ENCODE data around the gene ATRN. TPM values are rescaled to one million over a fixed set of nuclear protein-coding genes. Genes with fewer than 3 reads are reported as not detected.

The ATRN gene
- total and polyA plus RNA-seq, 7 donors: 1.2 to 16.1 (median 11.4) TPM

GRCh38 chr20:3485913-3486312 is 15.1 kb downstream of the ATRN start:
- H3K27ac ChIP-seq: no peak overlapping the region
- no peak for DNase-seq
- no peaks in the 10 kb centered on the region for H3K27me3 ChIP-seq
- H3K4me3 ChIP-seq: no peak overlapping the region
- TF ChIP-seq EP300 (IDR thresholded peaks at IDR 0.05): no peak
- TF ChIP-seq CTCF (IDR thresholded peaks at IDR 0.05): no peak
- TF ChIP-seq POLR2AphosphoS5 (IDR thresholded peaks at IDR 0.05): no peak
- TF ChIP-seq POLR2A (IDR thresholded peaks at IDR 0.05): no peak
- intact Hi-C loops (cut with DNase I): no loop called here
- 96 to 100% methylated on average over 1 of the region's 1 CpG for WGBS, 2 donors
- no peaks in the 10 kb centered on the region for H3K9me3 ChIP-seq
- peaks cover 0 to 20% (median 6%) of the 10 kb centered on the region in 4 donors for H3K4me1 ChIP-seq
- H3K36me3 ChIP-seq: no peaks in the 10 kb centered on the region

- 93 to 98% methylated on average over 1 of the region's 1 CpG for WGBS, 2 donors
- no peak for TF ChIP-seq EP300 (IDR thresholded peaks at IDR 0.05)
- TF ChIP-seq CTCF (IDR thresholded peaks at IDR 0.05): no peak
- no peak for TF ChIP-seq POLR2AphosphoS5 (IDR thresholded peaks at IDR 0.05)
- Histone ChIP-seq H3K4me1 (peaks cover 0 to 20% (median 6%) of the 10 kb centered on the region in 4 donors), H3K27ac (no peak overlapping the region), H3K9me3 (no peaks in the 10 kb centered on the region), H3K36me3 (no peaks in the 10 kb centered on the region), H3K27me3 (no peaks in the 10 kb centered on the region), H3K4me3 (no peak overlapping the region)
- intact Hi-C loops (cut with DNase I): no loop called here
- no peak for DNase-seq
Observed at GRCh38 chr20:3486850-3487249, 16.0 kb downstream of the ATRN start.

DNA sequence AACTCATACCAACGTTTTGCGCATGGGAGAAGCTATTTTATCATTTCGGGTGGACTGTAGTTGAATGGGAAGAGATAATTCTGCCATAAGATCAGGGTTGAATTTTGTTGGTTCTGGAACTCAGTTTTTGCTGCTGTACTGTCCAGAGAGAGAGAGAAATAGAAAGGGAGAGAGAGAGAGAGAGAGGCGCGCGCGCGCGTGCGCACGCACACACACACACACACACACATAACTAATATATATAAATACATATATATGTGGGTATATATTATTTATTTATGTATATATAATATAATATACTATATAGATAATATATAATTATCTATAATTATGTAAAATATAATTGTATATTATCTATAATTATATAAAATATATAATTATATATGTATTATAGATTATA is 21.9 kb downstream of the ATRN start:
- 96 to 97% methylated on average over 11 of the region's 11 CpGs for WGBS, 2 donors
- H3K27ac ChIP-seq: no peak overlapping the region
- H3K4me3 ChIP-seq: no peak overlapping the region
- no peaks in the 10 kb centered on the region for H3K27me3 ChIP-seq
- no peak for DNase-seq
- TF ChIP-seq POLR2A (IDR thresholded peaks at IDR 0.05) (no peak), POLR2AphosphoS5 (IDR thresholded peaks at IDR 0.05) (no peak), CTCF (IDR thresholded peaks at IDR 0.05) (no peak), EP300 (IDR thresholded peaks at IDR 0.05) (no peak)
- H3K4me1 ChIP-seq: no peaks in the 10 kb centered on the region
- no peaks in the 10 kb centered on the region for H3K9me3 ChIP-seq
- intact Hi-C loops (cut with DNase I): no loop called here
- H3K36me3 ChIP-seq: no peaks in the 10 kb centered on the region

- Histone ChIP-seq H3K27me3 (no peaks in the 10 kb centered on the region), H3K4me1 (no peaks in the 10 kb centered on the region), H3K27ac (no peak overlapping the region), H3K36me3 (no peaks in the 10 kb centered on the region), H3K9me3 (no peaks in the 10 kb centered on the region), H3K4me3 (no peak overlapping the region)
- no peak for TF ChIP-seq POLR2AphosphoS5 (IDR thresholded peaks at IDR 0.05)
- no peak for TF ChIP-seq EP300 (IDR thresholded peaks at IDR 0.05)
- no peak for TF ChIP-seq POLR2A (IDR thresholded peaks at IDR 0.05)
- TF ChIP-seq CTCF (IDR thresholded peaks at IDR 0.05): no peak
- 91 to 95% methylated on average over 1 of the region's 1 CpG for WGBS, 2 donors
- no peak for DNase-seq
- intact Hi-C loops (cut with DNase I): no loop called here
Observed at GRCh38 chr20:3494218-3494617, 23.4 kb downstream of the ATRN start.

GRCh38 chr20:3502878-3503277 is 32.1 kb downstream of the ATRN start:
- TF ChIP-seq CTCF (IDR thresholded peaks at IDR 0.05) (no peak), POLR2A (IDR thresholded peaks at IDR 0.05) (no peak), POLR2AphosphoS5 (IDR thresholded peaks at IDR 0.05) (no peak), EP300 (IDR thresholded peaks at IDR 0.05) (no peak)
- Histone ChIP-seq H3K36me3 (no peaks in the 10 kb centered on the region), H3K4me3 (no peak overlapping the region), H3K27me3 (no peaks in the 10 kb centered on the region), H3K9me3 (no peaks in the 10 kb centered on the region), H3K27ac (no peak overlapping the region), H3K4me1 (peaks cover 0 to 2% (median 0%) of the 10 kb centered on the region in 4 donors)
- intact Hi-C loops (cut with DNase I): no loop called here
- no peak for DNase-seq
- WGBS, 2 donors: 76 to 94% methylated on average over 2 of the region's 2 CpGs

Measured in sigmoid colon (tissue), 7 donors.